H1 (cell line): Measurements from ENCODE around the gene GRM5. TPM values are rescaled to one million over a fixed set of nuclear protein-coding genes. Genes with fewer than 3 reads are reported as not detected.

Source experiments
- CTCF ChIA-PET: fragments of 300-600 bp; sonication (Branson Sonifier 250); formaldehyde crosslinking; loops from one replicate; lab custom pipeline; 2021; ENCODE audit not compliant: partially characterized antibody; lab: Charles Lee
- POLR2A ChIA-PET: fragments of 300-600 bp; sonication (Branson Sonifier 250); formaldehyde crosslinking; loops from one replicate; lab custom pipeline; 2021; ENCODE audit warnings: inconsistent platforms; ENCODE audit not compliant: partially characterized antibody; lab: Charles Lee
- DNase-seq, 2 experiments: peaks; one replicate each; pipeline versions ENCODE4 v3.0.0 to v3.0.0-alpha.2; 2010 to 2022; ENCODE audit warnings: low spot score in 2 of 2, low read depth in 1 of 2, mixed read lengths in 1 of 2
- FAIRE-seq: peaks from 2 replicates; lab custom pipeline; 2011; peaks lifted over from hg19 to GRCh38; lab: Jason Lieb, UNC
- H2AFZ ChIP-seq: 2 replicates; pipeline ENCODE4 v1.8.1; 2012; ENCODE audit warnings: low read length, inconsistent platforms
- H2AK5ac ChIP-seq: 2 replicates; pipeline ENCODE4 v1.6.1; 2013; ENCODE audit warnings: low read depth, low read length
- H2BK120ac ChIP-seq: replicated peaks from 2 replicates; pipeline ENCODE3; 2013; ENCODE audit warnings: low read depth, low read length, inconsistent platforms
- H2BK12ac ChIP-seq: 2 replicates; pipeline ENCODE4 v1.6.1; 2013; ENCODE audit warnings: low read depth, low read length
- H2BK15ac ChIP-seq: 2 replicates; pipeline ENCODE4 v1.6.1; 2013; ENCODE audit warnings: low read length
- H2BK20ac ChIP-seq: 2 replicates; pipeline ENCODE4 v1.6.1; 2013; ENCODE audit warnings: low read length
- H2BK5ac ChIP-seq: 2 replicates; pipeline ENCODE4 v1.6.1; 2013; ENCODE audit warnings: low read depth, low read length
- H3K14ac ChIP-seq: 2 replicates; pipeline ENCODE4 v1.6.1; 2013; ENCODE audit warnings: inconsistent platforms; ENCODE audit not compliant: insufficient read length
- H3K18ac ChIP-seq: 2 replicates; pipeline ENCODE4 v1.6.1; 2013; ENCODE audit warnings: low read length; ENCODE audit errors: extremely low read depth
- H3K23ac ChIP-seq: 2 replicates; pipeline ENCODE4 v1.6.1; 2013; ENCODE audit warnings: inconsistent platforms; ENCODE audit not compliant: insufficient read length
- H3K23me2 ChIP-seq: 2 replicates; pipeline ENCODE4 v1.6.1; 2013; ENCODE audit warnings: low read depth, low read length
- H3K27ac ChIP-seq: 2 replicates; pipeline ENCODE4 v1.6.1; 2011; ENCODE audit warnings: low read depth, low read length, inconsistent platforms
- H3K27me3 ChIP-seq, 4 experiments: replicated peaks in 1 of 4; 1 replicate in 1 of 4; 2 replicates in 3 of 4; pipeline versions ENCODE4 v1.6.1 to v1.8.1; 2011 to 2013; ENCODE audit warnings: low read length in 3 of 4, mild to moderate bottlenecking in 3 of 4, inconsistent platforms in 2 of 4, mixed read lengths in 2 of 4, moderate library complexity in 1 of 4; ENCODE audit not compliant: control insufficient read depth in 3 of 4, insufficient read depth in 3 of 4; ENCODE audit errors: extremely low read depth in 1 of 4
- H3K36me3 ChIP-seq, 4 experiments: 2 replicates each; pipeline versions ENCODE4 v1.6.1 to v1.8.1; 2011 to 2013; ENCODE audit warnings: mild to moderate bottlenecking in 4 of 4, low read length in 3 of 4, moderate library complexity in 2 of 4, control low read depth in 1 of 4, inconsistent platforms in 1 of 4; ENCODE audit not compliant: insufficient read depth in 4 of 4, control insufficient read depth in 2 of 4
- H3K4ac ChIP-seq: replicated peaks from 2 replicates; pipeline ENCODE3; 2013; ENCODE audit warnings: low read length, low read depth, mixed read lengths, inconsistent platforms; ENCODE audit not compliant: insufficient read length
- H3K4me1 ChIP-seq, 4 experiments: replicated peaks in 1 of 4; 1 replicate in 1 of 4; 2 replicates in 3 of 4; pipeline versions ENCODE4 v1.6.1 to v1.8.1; 2011 to 2013; ENCODE audit warnings: low read length in 3 of 4, inconsistent platforms in 2 of 4, mixed read lengths in 1 of 4; ENCODE audit not compliant: insufficient read depth in 4 of 4, control insufficient read depth in 3 of 4
- H3K4me2 ChIP-seq, 2 experiments: 2 replicates each; pipeline versions ENCODE4 v1.6.1 to v1.8.1; 2011 to 2013; ENCODE audit warnings: low read depth in 2 of 2, low read length in 2 of 2, control low read depth in 1 of 2, inconsistent platforms in 1 of 2, mild to moderate bottlenecking in 1 of 2; ENCODE audit not compliant: insufficient read depth in 1 of 2
- H3K4me3 ChIP-seq, 4 experiments: fragments of 200-600, 300-600 bp in 1 of 4; sonication (generic), shearing (Covaris generic), sonication (Bioruptor Twin) in 1 of 4; 2 replicates each; pipeline versions ENCODE4 v1.5.1 to v1.8.1; 2011 to 2016; ENCODE audit warnings: low read length in 4 of 4, low read depth in 3 of 4, control low read depth in 2 of 4, inconsistent platforms in 2 of 4, mild to moderate bottlenecking in 2 of 4, mixed read lengths in 1 of 4, moderate library complexity in 1 of 4; ENCODE audit not compliant: insufficient read depth in 2 of 4; ENCODE audit errors: extremely low read depth in 1 of 4
- H3K56ac ChIP-seq: replicated peaks from 2 replicates; pipeline ENCODE3; 2013; ENCODE audit warnings: low read depth, mild to moderate bottlenecking, mixed read lengths, low read length, inconsistent platforms; ENCODE audit not compliant: insufficient read length
- H3K79me1 ChIP-seq: 2 replicates; pipeline ENCODE4 v1.6.1; 2013; ENCODE audit warnings: low read depth, low read length, control low read depth
- H3K79me2 ChIP-seq, 2 experiments: 2 replicates each; pipeline versions ENCODE4 v1.6.1 to v1.8.1; 2012 to 2013; ENCODE audit warnings: low read length in 2 of 2, mild to moderate bottlenecking in 2 of 2, inconsistent platforms in 1 of 2; ENCODE audit not compliant: insufficient read depth in 2 of 2, control insufficient read depth in 1 of 2
- H3K9ac ChIP-seq, 4 experiments: replicated peaks in 1 of 4; 1 replicate in 1 of 4; 2 replicates in 3 of 4; pipeline versions ENCODE4 v1.6.1 to v1.8.1; 2011 to 2013; ENCODE audit warnings: low read depth in 3 of 4, low read length in 3 of 4, control low read depth in 2 of 4, mild to moderate bottlenecking in 2 of 4, moderate library complexity in 2 of 4, inconsistent platforms in 1 of 4; ENCODE audit errors: extremely low read depth in 1 of 4
- H3K9me3 ChIP-seq, 2 experiments: 2 replicates each; pipeline versions ENCODE4 v1.6.1 to v1.8.1; 2012 to 2013; ENCODE audit warnings: mild to moderate bottlenecking in 2 of 2, moderate library complexity in 2 of 2, control low read depth in 1 of 2, inconsistent platforms in 1 of 2, low read depth in 1 of 2, low read length in 1 of 2, mixed read lengths in 1 of 2; ENCODE audit not compliant: insufficient read depth in 2 of 2
- H4K20me1 ChIP-seq, 2 experiments: replicated peaks in 1 of 2; 2 replicates each; pipeline versions ENCODE3 to v1.8.1; 2011 to 2013; ENCODE audit warnings: inconsistent platforms in 2 of 2, low read length in 2 of 2, mild to moderate bottlenecking in 1 of 2; ENCODE audit not compliant: insufficient read depth in 2 of 2, control insufficient read depth in 1 of 2
- H4K5ac ChIP-seq: 2 replicates; pipeline ENCODE4 v1.6.1; 2013; ENCODE audit warnings: low read length, low read depth, mixed read lengths, inconsistent platforms; ENCODE audit not compliant: insufficient read length
- H4K8ac ChIP-seq: 2 replicates; pipeline ENCODE4 v1.8.0; 2013; ENCODE audit warnings: mild to moderate bottlenecking, moderate library complexity, low read length, inconsistent platforms; ENCODE audit not compliant: insufficient read depth; ENCODE audit errors: extremely low read depth
- H4K91ac ChIP-seq: replicated peaks from 2 replicates; pipeline ENCODE3; 2013; ENCODE audit warnings: low read length, mixed read lengths, inconsistent platforms; ENCODE audit not compliant: insufficient read length
- CTBP2 ChIP-seq: IDR thresholded peaks from 2 replicates; pipeline ENCODE4 v1.7.0; 2011; ENCODE audit warnings: borderline replicate concordance, mild to moderate bottlenecking, moderate library complexity, mixed read lengths, low read length; ENCODE audit not compliant: insufficient read depth, insufficient read length
- EP300 ChIP-seq, 2 experiments: IDR thresholded peaks; 1 replicate in 1 of 2; 2 replicates in 1 of 2; pipeline ENCODE4 v1.6.1; 2011 to 2012; ENCODE audit warnings: low read depth in 2 of 2, low read length in 2 of 2, mild to moderate bottlenecking in 2 of 2, borderline replicate concordance in 1 of 2, inconsistent platforms in 1 of 2, moderate library complexity in 1 of 2
- NRF1 ChIP-seq: IDR thresholded peaks from 2 replicates; pipeline ENCODE4 v1.6.1; 2011; ENCODE audit warnings: mild to moderate bottlenecking, low read depth, low read length, improper control_type of control experiment
- POLR2AphosphoS5 ChIP-seq: IDR thresholded peaks from 2 replicates; pipeline ENCODE4 v1.6.1; 2011; ENCODE audit warnings: low read depth, low read length
- RFX5 ChIP-seq: IDR thresholded peaks from 2 replicates; pipeline ENCODE4 v1.6.1; 2011; ENCODE audit warnings: low read depth, low read length, improper control_type of control experiment, borderline replicate concordance
- RXRA ChIP-seq: IDR thresholded peaks from 2 replicates; pipeline ENCODE4 v1.6.1; 2011; ENCODE audit warnings: low read depth, mild to moderate bottlenecking, low read length, moderate library complexity; ENCODE audit not compliant: insufficient read depth
- SIX5 ChIP-seq: IDR thresholded peaks from 2 replicates; pipeline ENCODE4 v1.6.1; 2011; ENCODE audit warnings: mild to moderate bottlenecking, low read depth, low read length
- SP2 ChIP-seq: IDR thresholded peaks from 2 replicates; pipeline ENCODE4 v1.6.1; 2012; ENCODE audit warnings: mild to moderate bottlenecking, low read length, inconsistent platforms
- SRF ChIP-seq: IDR thresholded peaks from 2 replicates; pipeline ENCODE4 v1.6.1; 2011; ENCODE audit warnings: mild to moderate bottlenecking, low read depth, low read length, moderate library complexity
- WGBS, 2 experiments: shearing (Covaris generic) in 1 of 2; methylation state at CpG; one replicate each; pipeline versions ENCODE4 v1.1.6 to v1.1.7; 2013 to 2015; ENCODE audit warnings: low lambda C conversion rate in 2 of 2, mixed read lengths in 2 of 2, inconsistent platforms in 1 of 2, low coverage in 1 of 2, missing lambda C conversion rate in 1 of 2; ENCODE audit not compliant: insufficient replicate concordance in 2 of 2, insufficient coverage in 1 of 2, insufficient read length in 1 of 2; ENCODE audit errors: extremely low coverage in 1 of 2, missing lambda C conversion rate in 1 of 2; 5-methylcytosine and 5-hydroxymethylcytosine counted together
- polyA plus RNA-seq, 7 experiments: library from polyadenylated mRNA; depleted of rRNA in 3 of 7; stranded (reverse) in 5 of 7; unstranded in 2 of 7; fragments of >200 nt in 5 of 7; fragments of 200-250 nt in 2 of 7; gene quantifications; 1 replicate in 5 of 7; 2 replicates in 1 of 7; 4 replicates in 1 of 7; pipeline versions ENCODE4 v1.2.1 to v1.2.3, GENCODE V29; 2011 to 2013; ENCODE audit warnings: missing spikeins in 2 of 7, mixed read lengths in 2 of 7
- total RNA-seq: library from RNA; stranded (reverse); fragmentation: NEBNext Ultra II Directional; extraction: Animal tissue kit (Norgen Biotek cat#: 25700); gene quantifications from 2 replicates; pipeline ENCODE4 v1.2.1, GENCODE V29; 2021

GRM5 gene
- total and polyA plus RNA-seq, 2 of the 8 experiments (the other 6 are each of a cell fraction or from before 2014, with no cell fraction given), result 0.15 to 0.43 TPM

DNA sequence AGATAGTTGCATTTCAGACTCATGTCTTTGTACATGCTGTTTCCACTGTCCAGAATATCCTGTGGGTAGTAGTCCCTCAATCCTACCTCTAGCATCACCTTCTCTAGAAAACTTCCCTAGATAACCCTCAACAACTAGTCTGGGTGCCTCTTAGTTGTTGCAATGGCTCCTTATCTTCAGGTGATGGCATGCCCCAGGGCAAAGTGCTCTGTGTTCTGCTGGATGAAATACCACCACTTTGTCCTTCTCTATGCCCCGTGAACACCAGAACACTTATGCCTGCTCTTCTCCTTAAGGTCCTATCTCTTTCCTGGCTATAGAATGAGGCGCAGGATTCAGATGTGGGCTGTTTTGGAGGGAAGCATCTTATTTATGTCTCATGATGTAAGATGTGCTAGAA, 569.9 kb downstream of the GRM5 start:
- no peaks in the 10 kb centered on the region for H3K79me2 ChIP-seq
- H3K18ac ChIP-seq, result no peak overlapping the region
- no peak overlapping the region for H4K91ac ChIP-seq
- H3K9me3 ChIP-seq, result no peaks in the 10 kb centered on the region
- no peaks in the 10 kb centered on the region for H3K36me3 ChIP-seq
- POLR2A ChIA-PET, result no interaction called here
- H3K4ac ChIP-seq, result no peak overlapping the region
- no peak overlapping the region for H4K8ac ChIP-seq
- no peak overlapping the region for H2BK12ac ChIP-seq
- no peak overlapping the region for H2BK5ac ChIP-seq
- no peak overlapping the region for H3K23ac ChIP-seq
- no peak overlapping the region for H3K9ac ChIP-seq
- H3K4me3 ChIP-seq, result no peak overlapping the region
- no peak for TF ChIP-seq POLR2AphosphoS5
- TF ChIP-seq CTBP2, result no peak
- no peak for TF ChIP-seq RXRA
- no peak for TF ChIP-seq SP2
- no peak for TF ChIP-seq EP300 (IDR thresholded peaks at IDR 0.05; ENCODE audit: borderline replicate concordance in 1 of 2, low read depth in 2 of 2, low read length in 2 of 2)
- TF ChIP-seq NRF1, result no peak
- no peak for TF ChIP-seq RFX5
- TF ChIP-seq SRF, result no peak
- no peak for TF ChIP-seq SIX5
- TF ChIP-seq, all 59 proteins: peak for 0
- no peak overlapping the region for H2BK20ac ChIP-seq
- H2AK5ac ChIP-seq, result no peak overlapping the region
- no peak overlapping the region for H3K27ac ChIP-seq
- H2BK120ac ChIP-seq, result no peak overlapping the region
- H2BK15ac ChIP-seq, result no peak overlapping the region
- no peak for FAIRE-seq
- no peaks in the 10 kb centered on the region; a peak in 1 of 7 replicates for H3K4me1 ChIP-seq
- no peak for DNase-seq
- H3K56ac ChIP-seq, result no peak overlapping the region
- H3K4me2 ChIP-seq, result no peak overlapping the region
- H3K23me2 ChIP-seq, result no peaks in the 10 kb centered on the region
- CTCF ChIA-PET, result interaction anchor here (4.7 kb wide), 1 partner anchor 10 kb away, joined by 28 read pairs; no protein-coding TSS in a partner anchor
- no peak overlapping the region for H3K14ac ChIP-seq
- peaks cover 0 to 1% (median 0%) of the 10 kb centered on the region in 4 experiments; a peak in 1 of 7 replicates for H3K27me3 ChIP-seq
- 87% methylated on average over 2 of the region's 2 CpGs; no CpG with 5 or more reads in 1 of the 2 experiments for WGBS, 2 experiments
- H3K79me1 ChIP-seq, result no peaks in the 10 kb centered on the region
- H4K20me1 ChIP-seq, result no peaks in the 10 kb centered on the region
- H2AFZ ChIP-seq, result no peak overlapping the region
- H4K5ac ChIP-seq, result no peak overlapping the region
